D721Med (cell line): ENCODE data around the gene ASIC2.

ENCODE experiments used
- DNase-seq: peaks from one replicate; pipeline ENCODE4 v3.0.0; 2011; ENCODE audit warnings: low spot score; ENCODE audit not compliant: insufficient read length
- FAIRE-seq: peaks from 2 replicates; lab custom pipeline; 2011; peaks lifted over from hg19 to GRCh38; lab: Jason Lieb, UNC
- TF ChIP-seq, protein P1 (sequence below): IDR thresholded peaks from 2 replicates; pipeline ENCODE4 v1.5.1; 2012; ENCODE audit warnings: mild to moderate bottlenecking, control low read depth; ENCODE audit not compliant: insufficient read depth; ENCODE audit errors: missing control alignments

Gene ASIC2

GRCh38 chr17:33145941-33146340 is 147.2 kb downstream of the ASIC2 start:
- TF ChIP-seq, protein P1, sequence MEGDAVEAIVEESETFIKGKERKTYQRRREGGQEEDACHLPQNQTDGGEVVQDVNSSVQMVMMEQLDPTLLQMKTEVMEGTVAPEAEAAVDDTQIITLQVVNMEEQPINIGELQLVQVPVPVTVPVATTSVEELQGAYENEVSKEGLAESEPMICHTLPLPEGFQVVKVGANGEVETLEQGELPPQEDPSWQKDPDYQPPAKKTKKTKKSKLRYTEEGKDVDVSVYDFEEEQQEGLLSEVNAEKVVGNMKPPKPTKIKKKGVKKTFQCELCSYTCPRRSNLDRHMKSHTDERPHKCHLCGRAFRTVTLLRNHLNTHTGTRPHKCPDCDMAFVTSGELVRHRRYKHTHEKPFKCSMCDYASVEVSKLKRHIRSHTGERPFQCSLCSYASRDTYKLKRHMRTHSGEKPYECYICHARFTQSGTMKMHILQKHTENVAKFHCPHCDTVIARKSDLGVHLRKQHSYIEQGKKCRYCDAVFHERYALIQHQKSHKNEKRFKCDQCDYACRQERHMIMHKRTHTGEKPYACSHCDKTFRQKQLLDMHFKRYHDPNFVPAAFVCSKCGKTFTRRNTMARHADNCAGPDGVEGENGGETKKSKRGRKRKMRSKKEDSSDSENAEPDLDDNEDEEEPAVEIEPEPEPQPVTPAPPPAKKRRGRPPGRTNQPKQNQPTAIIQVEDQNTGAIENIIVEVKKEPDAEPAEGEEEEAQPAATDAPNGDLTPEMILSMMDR, result no peak
- DNase-seq, result no peak
- no peak for FAIRE-seq

DNA sequence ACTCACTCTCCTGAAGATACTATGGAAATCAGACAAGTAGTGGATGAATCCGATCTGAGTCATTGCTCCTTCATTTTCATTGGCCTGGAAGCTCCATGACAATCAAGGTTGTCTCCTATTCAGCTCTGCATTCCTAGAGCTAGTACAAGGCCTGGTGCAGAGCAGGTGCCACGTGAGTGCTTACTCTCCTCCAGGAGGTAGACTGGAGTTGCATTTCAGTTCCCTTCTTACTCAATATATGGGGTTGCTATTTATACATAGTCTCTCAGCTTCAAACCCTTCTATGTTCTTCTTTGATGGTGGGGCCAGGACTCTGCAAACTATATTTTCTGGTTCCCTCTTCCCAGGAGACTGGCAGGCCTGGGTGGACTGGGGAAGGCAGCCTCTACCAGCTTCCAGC is 148.3 kb downstream of the ASIC2 start:
- FAIRE-seq (no peak), DNase-seq (no peak)
- TF ChIP-seq, protein P1, result no peak

DNA sequence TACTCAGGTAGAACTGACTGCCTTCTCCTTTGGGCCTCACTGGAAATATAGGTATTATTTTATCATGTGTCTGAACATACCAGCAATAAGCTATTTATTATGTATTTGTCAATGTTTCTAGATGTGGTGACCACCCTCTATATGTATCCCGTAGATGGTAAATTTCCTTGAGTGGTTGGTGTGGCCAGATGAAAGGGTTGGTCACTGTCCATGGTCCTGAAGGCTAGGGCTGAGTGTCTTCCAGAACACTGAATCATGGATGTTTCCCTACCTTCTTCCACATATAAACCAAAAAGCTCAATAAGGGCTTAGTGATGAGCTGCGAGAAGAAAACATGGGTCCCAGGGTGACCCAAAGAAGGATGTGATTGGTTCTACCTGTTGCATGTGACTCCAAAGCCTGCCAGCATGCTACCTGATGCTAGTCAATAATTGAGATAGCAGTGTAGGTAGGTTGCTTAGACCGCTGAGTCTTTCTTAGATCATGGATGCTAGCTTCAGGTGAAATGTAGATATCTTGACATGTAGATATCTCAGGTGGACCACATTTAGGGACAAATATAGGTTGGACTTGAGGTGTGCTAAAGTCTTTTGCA is 150.3 kb downstream of the ASIC2 start:
- FAIRE-seq (no peak), DNase-seq (no peak)
- TF ChIP-seq, protein P1, result no peak

DNA sequence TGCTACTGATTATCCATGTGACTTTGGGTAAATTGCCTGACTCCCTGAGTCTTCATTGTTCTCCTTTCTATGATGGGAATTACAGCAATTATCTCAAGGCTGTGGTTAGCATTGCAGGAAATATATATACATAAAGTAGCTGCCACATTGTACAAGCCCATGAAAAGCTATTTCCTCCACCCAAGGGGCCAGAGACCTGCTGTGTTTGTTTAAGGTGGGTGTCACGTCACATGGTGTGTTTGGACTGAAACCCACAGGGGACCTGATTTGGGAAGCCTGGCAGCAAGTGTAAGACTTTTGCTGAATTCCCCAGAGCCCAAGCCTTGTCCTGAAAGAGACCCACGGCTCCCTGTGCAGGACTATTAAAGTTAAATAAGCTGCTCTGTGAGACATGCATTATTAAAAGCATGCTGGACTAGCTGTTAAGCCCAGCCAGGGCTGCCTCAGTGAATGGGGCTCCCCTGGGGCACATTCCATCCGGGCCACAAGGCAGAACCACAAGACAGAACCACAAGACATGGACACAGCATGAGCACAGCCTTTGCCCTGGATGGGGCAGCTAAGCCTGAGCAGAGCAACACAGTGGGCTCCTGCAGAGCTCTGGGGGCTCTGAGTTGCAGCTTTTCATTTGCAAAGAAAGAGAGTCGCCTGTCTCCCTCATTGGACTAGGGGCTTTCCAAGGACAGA is 152.5 kb downstream of the ASIC2 start:
- FAIRE-seq (no peak), DNase-seq (no peak)
- TF ChIP-seq, protein P1, result no peak

DNA sequence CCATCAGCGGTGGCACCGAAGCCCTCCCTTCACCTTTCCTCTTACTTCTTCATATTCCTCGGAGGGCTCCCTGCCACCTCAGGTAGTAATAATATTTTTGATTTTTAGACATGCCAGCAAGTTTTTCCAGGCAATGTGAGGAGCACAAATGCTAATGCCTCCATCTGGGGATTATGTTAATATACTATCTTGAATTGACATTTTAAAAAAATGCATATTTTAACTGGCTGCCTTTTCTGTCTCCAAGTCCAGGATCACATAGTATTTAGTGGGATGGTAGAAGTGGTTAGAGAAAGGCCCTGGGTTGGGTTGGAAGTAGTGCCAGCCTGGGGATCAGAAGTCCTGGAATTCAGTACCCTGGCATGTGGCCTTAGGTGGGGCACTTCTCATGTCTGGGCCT is 154.5 kb downstream of the ASIC2 start:
- no peak for FAIRE-seq
- DNase-seq, result no peak
- TF ChIP-seq, protein P1, result no peak

DNA sequence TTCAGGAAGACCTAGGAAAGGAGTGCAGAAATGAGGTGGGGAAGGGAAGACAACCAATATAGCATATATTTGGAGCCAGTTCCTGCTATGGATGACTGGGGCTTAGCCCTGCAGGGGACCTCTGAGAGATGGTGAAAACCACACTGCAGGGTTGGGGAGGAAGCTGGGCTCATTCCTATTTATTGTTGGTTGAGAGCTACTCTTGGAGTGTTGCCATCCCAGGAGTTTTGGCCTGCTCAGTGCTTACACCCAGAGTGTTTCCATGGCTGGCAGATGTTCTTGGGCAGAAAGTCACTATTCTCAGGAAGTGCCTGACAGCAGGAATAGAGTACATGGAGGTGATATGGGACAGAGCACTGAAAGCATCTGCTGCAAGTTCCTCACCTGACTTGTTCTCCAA is 155.7 kb downstream of the ASIC2 start:
- DNase-seq (no peak), FAIRE-seq (no peak)
- TF ChIP-seq, protein P1, result no peak

DNA sequence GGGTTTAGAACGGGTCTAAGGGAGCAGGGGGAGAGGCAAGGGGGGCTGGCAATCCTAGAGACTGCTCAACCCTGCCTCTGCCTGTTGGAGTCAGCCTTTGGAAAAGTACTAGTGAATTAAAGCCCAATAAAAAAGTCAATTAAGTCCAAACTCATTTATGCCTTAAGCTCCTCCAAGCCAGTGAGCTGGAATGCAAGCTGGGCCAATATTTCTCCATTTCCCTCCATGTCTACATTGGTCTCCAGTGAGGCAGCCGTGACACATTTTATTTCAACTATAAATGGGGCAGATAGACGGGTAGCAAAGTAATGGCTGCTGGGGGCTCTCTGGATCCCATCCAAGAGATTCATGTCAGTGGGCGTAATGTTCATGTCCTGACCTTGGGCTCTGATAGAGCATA is 157.4 kb downstream of the ASIC2 start:
- no peak for DNase-seq
- FAIRE-seq, result no peak
- TF ChIP-seq, protein P1, result no peak
